HEK293T (cell line): ENCODE data around the gene MMP25.

Experiments used
- CTCF ChIA-PET: fragments of 350-600 bp; formaldehyde crosslinking; extraction: SDS; loops from one replicate; lab custom pipeline; 2021; ENCODE audit warnings: antibody characterized with exemption, inconsistent platforms; lab: Yijun Ruan, JAX
- POLR2A ChIA-PET: fragments of 350-600 bp; formaldehyde crosslinking; extraction: SDS; loops from one replicate; lab custom pipeline; 2020; ENCODE audit warnings: antibody characterized with exemption, inconsistent platforms; lab: Yijun Ruan, JAX
- DNase-seq: peaks from one replicate; pipeline ENCODE4 v3.0.0; 2012; ENCODE audit warnings: mixed read lengths; ENCODE audit errors: extremely low spot score
- ARNT ChIP-seq: fragments of 450-650 bp; IDR thresholded peaks from 2 replicates; pipeline ENCODE4 v1.6.1; 2017; ENCODE audit warnings: mild to moderate bottlenecking
- BHLHE40 ChIP-seq: fragments of 450-650 bp; IDR thresholded peaks from 2 replicates; pipeline ENCODE4 v1.6.1; 2016; ENCODE audit warnings: mild to moderate bottlenecking, moderate library complexity, borderline replicate concordance
- CTBP1 ChIP-seq: fragments of 450-650 bp; IDR thresholded peaks from 2 replicates; pipeline ENCODE4 v1.6.1; 2016; ENCODE audit warnings: borderline replicate concordance
- ELF4 ChIP-seq: fragments of 450-650 bp; IDR thresholded peaks from 2 replicates; pipeline ENCODE4 v1.6.1; 2017; ENCODE audit warnings: antibody characterized with exemption
- FOXA1 ChIP-seq: fragments of 450-650 bp; IDR thresholded peaks from 2 replicates; pipeline ENCODE4 v1.6.1; 2016; ENCODE audit warnings: mild to moderate bottlenecking
- FOXK2 ChIP-seq: fragments of 450-650 bp; IDR thresholded peaks from 2 replicates; pipeline ENCODE4 v1.6.1; 2016; ENCODE audit warnings: mild to moderate bottlenecking
- L3MBTL2 ChIP-seq: fragments of 450-650 bp; conservative IDR thresholded peaks from 2 replicates; pipeline ENCODE4 v1.6.1; 2016; ENCODE audit warnings: mild to moderate bottlenecking
- LEF1 ChIP-seq: fragments of 450-650 bp; IDR thresholded peaks from 2 replicates; pipeline ENCODE4 v1.6.1; 2017; ENCODE audit warnings: mild to moderate bottlenecking, borderline replicate concordance
- NFRKB ChIP-seq: fragments of 450-650 bp; IDR thresholded peaks from 2 replicates; pipeline ENCODE4 v1.6.1; 2016; ENCODE audit warnings: mild to moderate bottlenecking, moderate library complexity
- SP1 ChIP-seq: fragments of 450-650 bp; IDR thresholded peaks from 2 replicates; pipeline ENCODE4 v1.6.1; 2017
- TARDBP ChIP-seq: fragments of 450-650 bp; IDR thresholded peaks from 2 replicates; pipeline ENCODE4 v1.6.1; 2016
- TF ChIP-seq, protein P1 (sequence below): fragments of 450-650 bp; IDR thresholded peaks from 2 replicates; pipeline ENCODE4 v1.6.1; 2016

The MMP25 gene

DNA sequence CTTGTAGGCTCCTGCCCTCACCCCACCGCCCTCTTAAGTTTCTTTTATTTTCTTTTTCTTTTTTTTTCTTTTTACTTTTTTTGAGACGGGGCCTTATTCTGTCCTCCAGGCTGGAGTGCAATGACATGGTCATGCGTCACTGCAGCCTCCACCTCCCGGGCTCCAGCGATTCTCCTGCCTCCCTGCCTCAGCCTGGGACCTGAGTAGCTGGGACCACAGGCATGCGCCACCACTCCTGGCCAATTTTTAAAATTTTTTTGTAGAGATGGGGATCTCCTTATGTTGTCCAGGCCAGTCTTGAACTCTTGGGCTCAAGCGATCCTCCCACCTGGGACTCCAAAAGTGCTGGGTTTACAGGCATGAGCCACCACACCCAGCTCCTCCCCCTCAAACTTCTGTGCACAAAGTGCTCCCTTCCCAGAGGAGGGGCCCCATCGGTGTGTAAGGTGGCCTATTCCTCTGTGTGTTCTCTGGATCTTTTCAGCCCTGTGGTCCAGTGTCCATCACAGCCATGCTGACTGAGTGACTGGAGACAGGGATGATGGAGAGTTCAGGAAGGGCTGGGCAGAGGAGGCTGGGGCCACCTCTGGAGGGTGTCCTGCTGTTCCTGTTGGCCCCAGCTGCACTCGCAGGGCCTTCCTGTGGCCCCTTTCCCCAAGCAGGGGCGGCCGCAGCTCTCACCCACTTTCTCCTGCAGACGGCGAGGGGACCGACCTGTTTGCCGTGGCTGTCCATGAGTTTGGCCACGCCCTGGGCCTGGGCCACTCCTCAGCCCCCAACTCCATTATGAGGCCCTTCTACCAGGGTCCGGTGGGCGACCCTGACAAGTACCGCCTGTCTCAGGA lies 10.2 kb downstream of the MMP25 start:
- TF ChIP-seq TARDBP (no peak), L3MBTL2 (no peak), NFRKB (no peak), CTBP1 (no peak), ARNT (no peak), FOXA1 (no peak), ELF4 (no peak), BHLHE40 (no peak), SP1 (no peak)
- TF ChIP-seq, protein P1, sequence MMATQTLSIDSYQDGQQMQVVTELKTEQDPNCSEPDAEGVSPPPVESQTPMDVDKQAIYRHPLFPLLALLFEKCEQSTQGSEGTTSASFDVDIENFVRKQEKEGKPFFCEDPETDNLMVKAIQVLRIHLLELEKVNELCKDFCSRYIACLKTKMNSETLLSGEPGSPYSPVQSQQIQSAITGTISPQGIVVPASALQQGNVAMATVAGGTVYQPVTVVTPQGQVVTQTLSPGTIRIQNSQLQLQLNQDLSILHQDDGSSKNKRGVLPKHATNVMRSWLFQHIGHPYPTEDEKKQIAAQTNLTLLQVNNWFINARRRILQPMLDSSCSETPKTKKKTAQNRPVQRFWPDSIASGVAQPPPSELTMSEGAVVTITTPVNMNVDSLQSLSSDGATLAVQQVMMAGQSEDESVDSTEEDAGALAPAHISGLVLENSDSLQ, result no peak
- CTCF ChIA-PET, result interaction anchor here (0.6 kb wide), 1 partner anchor 39 kb away, joined by 4 read pairs; no protein-coding TSS in a partner anchor
- POLR2A ChIA-PET, result interaction anchor here (0.6 to 1.8 kb wide), 2 partner anchors 73 to 115 kb away, joined by 3 to 4 read pairs; no protein-coding TSS in a partner anchor
- no peak for DNase-seq

DNA sequence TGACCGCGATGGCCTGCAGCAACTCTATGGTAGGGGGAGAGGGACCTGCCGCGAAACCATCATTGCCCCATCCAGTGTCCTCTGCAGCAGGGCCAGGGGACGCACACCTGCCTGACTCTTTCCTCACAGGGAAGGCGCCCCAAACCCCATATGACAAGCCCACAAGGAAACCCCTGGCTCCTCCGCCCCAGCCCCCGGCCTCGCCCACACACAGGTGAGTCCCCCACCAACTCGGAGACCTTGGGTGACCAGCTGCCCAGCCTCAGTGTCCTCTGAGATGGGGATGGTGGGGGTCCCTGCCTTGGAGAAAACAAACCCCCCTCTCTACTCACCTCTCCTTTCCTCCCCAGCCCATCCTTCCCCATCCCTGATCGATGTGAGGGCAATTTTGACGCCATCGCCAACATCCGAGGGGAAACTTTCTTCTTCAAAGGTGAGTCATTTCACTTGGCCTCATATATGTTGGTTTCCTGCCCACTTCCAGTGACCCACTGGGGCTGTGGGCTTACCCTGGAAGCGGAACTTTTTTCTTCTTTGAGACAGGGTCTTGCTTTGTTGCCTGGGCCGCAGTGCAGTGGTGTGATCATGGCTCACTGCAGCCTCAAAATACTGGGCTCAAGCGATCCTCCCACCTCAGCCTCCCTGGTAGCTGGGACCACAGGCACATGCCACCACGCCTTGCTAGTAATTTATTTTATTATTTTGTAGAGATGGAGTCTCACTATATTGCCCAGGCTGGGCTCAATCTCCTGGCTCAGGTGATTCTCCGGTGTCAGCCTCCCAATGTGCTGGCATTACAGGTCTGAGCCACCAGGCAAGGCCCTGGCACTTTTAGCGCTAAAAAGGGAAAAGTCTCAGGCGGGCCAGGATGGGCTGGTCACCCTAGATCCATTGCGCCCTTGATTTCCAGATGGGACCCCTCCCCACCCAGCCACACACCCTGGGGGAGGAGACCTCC lies 11.1 kb downstream of the MMP25 start:
- ChIA-PET POLR2A (interaction anchor here (1.0 to 2.6 kb wide), 5 partner anchors 8 to 77 kb away, joined by 3 to 8 read pairs (median 6); partner anchors contain the start of gene ZNF213), CTCF (interaction anchor here (1.3 to 2.1 kb wide), 2 partner anchors 26 to 39 kb away, joined by 7 to 14 read pairs; partner anchors contain the start of gene CLDN6)
- no peak for DNase-seq
- no peak for TF ChIP-seq SP1
- TF ChIP-seq, protein P1, result no peak
- TF ChIP-seq FOXK2, result no peak
- no peak for TF ChIP-seq LEF1
- no peak for TF ChIP-seq BHLHE40

DNA sequence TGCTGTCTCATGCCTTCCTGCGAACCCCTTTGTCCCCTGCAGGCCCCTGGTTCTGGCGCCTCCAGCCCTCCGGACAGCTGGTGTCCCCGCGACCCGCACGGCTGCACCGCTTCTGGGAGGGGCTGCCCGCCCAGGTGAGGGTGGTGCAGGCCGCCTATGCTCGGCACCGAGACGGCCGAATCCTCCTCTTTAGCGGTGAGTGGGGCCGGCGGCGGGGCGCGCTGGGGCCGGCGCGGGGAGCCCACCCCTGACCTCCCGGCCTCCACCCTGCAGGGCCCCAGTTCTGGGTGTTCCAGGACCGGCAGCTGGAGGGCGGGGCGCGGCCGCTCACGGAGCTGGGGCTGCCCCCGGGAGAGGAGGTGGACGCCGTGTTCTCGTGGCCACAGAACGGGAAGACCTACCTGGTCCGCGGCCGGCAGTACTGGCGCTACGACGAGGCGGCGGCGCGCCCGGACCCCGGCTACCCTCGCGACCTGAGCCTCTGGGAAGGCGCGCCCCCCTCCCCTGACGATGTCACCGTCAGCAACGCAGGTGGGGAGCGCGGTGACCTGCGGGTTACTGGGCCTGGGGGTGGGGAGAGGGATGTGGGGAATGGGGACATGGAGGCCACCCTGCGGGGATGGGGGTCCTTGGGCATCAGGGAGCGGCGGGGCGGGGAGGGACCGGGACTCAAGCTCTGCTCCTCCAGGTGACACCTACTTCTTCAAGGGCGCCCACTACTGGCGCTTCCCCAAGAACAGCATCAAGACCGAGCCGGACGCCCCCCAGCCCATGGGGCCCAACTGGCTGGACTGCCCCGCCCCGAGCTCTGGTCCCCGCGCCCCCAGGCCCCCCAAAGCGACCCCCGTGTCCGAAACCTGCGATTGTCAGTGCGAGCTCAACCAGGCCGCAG lies 12.0 kb downstream of the MMP25 start:
- DNase-seq, result peak; percentile 58
- CTCF ChIA-PET, result interaction anchor here (0.5 to 2.1 kb wide), 17 partner anchors 10 to 134 kb away, joined by 3 to 14 read pairs (median 5); partner anchors contain the start of genes CLDN6, ZNF205, ZNF213 and ZSCAN10
- POLR2A ChIA-PET, result interaction anchor here (0.9 to 2.6 kb wide), 14 partner anchors 9 to 85 kb away, joined by 3 to 12 read pairs (median 6); partner anchors contain the start of genes TNFRSF12A, ZNF205 and ZNF213
- TF ChIP-seq FOXK2, result no peak
- TF ChIP-seq CTBP1, result no peak
- no peak for TF ChIP-seq L3MBTL2

DNA sequence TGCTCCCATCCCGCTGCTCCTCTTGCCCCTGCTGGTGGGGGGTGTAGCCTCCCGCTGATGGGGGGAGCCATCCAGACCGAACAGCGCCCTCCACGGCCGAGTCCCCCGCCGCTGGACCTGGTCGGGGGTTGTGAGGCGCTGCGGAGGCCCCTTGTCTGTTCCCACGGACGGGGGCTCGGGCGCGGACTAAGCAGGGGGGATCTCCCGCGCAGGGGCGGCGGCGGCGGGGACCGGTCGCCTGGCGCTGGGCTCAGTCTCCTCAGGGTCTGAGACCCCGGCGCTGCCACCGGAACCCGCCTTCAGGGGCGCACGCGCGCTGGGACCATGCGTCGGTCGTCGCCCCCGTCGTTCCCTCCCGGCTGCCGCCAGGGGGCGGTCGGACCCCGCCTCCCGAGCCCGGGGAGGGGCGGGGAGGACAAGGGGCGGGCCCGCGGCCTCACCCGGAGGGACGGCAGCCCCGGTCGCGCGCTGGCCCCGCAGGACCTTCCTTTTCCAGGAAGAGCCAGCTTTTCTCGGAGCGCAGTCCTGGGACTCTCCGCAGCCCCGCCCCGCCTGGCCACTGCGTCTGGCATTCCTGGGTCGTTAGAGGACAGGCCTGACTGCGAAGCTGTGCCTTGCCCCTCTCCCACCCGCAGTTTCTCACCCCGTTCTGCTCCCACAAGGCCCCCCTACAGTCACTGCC lies 12.8 kb downstream of the MMP25 start:
- DNase-seq, result peak; percentile 95
- TF ChIP-seq NFRKB (no peak), ARNT (no peak)
- POLR2A ChIA-PET, result interaction anchor here (0.5 to 2.6 kb wide), 18 partner anchors 10 to 91 kb away, joined by 3 to 12 read pairs (median 4); partner anchors contain the start of genes HCFC1R1, THOC6, TNFRSF12A and ZNF205
- CTCF ChIA-PET, result interaction anchor here (0.6 to 2.1 kb wide), 18 partner anchors 9 to 113 kb away, joined by 3 to 14 read pairs (median 4); partner anchors contain the start of genes ZNF205, ZNF213 and ZSCAN10

DNA sequence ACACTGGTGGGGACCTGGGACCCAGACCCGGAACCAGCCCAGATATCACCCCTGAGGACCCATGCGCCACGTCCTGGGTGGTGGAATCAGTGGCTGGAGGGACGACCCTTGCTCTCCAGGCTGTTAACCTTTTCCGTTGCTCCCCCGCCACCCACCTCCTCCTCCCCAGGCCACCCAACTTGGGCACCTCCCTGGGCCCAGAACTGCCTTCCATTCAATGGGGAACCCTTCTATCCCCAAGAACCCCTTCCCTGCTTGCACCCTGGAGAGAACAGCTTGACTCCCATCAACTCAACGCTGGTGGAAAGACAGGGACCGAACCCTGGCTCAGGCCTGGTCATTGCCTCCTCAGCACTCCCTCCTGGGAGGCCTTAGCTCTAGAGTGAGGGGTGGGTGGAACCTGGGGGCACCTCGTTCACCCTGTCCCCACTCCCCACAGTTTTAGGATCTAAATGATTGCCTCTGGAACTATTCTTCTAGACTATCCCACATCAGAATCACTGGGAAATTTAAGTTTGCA lies 13.4 kb downstream of the MMP25 start:
- no peak for DNase-seq
- CTCF ChIA-PET, result interaction anchor here (0.6 to 2.1 kb wide), 6 partner anchors 10 to 63 kb away, joined by 3 to 14 read pairs (median 4); partner anchors contain the start of gene ZSCAN10
- TF ChIP-seq CTBP1 (no peak), FOXK2 (no peak)
- POLR2A ChIA-PET, result interaction anchor here (0.9 to 2.6 kb wide), 10 partner anchors 14 to 88 kb away, joined by 3 to 12 read pairs (median 5); partner anchors contain the start of genes HCFC1R1, THOC6 and ZNF205
